Right lobe of liver (tissue), 4 donors: ENCODE measurements around the gene COMMD9.

Experiments
- POLR2A ChIP-seq: fragments of 450-650 bp; IDR thresholded peaks from one replicate; pipeline ENCODE4 v1.6.1; 2017; ENCODE audit warnings: antibody characterized with exemption, mild to moderate bottlenecking
- TF ChIP-seq, protein P1 (sequence below), 4 donors: fragments of 200-600 bp in 3 of 4; fragments of 450-650 bp in 1 of 4; IDR thresholded peaks; one replicate each; pipeline versions ENCODE4 v1.5.1 to v1.8.0; 2016 to 2022; ENCODE audit warnings: antibody characterized with exemption in 4 of 4, mild to moderate bottlenecking in 2 of 4
- donor health status: DM: no; HTN: no; CAD: no.
- donor health status: DM: no; HTN: no; CAD: no.
- donor health status: DM: no; HTN: yes; CAD: no.

DNA sequence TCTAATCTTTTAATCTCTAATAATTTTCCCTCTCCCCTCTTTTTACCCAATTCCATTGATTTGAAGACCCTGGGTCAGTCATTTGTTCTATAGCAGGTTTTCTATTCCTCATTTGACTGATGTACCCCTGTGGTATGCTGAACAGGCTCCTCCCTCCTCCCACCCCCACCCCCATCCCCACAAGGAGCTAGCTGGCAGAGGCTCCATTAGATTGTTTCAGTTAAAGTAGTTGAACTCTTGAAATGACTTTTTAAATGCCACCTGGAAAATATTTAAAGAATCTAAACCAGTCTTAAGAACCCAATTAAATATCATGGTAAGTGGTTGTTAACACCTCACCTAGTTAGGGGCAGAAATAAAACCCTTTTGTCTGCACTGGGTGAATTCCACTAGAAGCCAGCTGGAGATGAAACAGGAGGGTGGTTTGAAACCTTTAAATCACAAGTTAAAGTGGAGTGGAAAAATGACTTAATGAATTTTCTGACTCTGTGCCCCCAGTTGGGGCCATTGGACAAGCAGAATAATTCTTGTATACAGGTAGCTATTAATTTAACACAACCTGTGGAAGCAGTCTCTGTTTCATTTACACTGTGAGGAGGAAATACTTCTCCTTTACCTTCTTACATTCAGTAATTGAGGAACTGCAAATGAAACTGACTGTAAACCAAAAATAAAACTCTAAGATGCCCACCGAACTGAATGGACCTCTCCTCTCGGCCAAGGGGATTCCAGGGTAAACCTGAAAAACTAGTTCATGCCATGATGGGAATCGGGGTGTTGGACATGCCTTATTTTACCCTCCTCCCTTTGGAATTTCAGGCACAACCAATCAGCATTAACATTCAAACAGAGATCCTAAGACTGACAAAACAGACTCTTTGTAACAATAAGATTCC is 37.5 kb upstream of the COMMD9 start:
- TF ChIP-seq, protein P1, sequence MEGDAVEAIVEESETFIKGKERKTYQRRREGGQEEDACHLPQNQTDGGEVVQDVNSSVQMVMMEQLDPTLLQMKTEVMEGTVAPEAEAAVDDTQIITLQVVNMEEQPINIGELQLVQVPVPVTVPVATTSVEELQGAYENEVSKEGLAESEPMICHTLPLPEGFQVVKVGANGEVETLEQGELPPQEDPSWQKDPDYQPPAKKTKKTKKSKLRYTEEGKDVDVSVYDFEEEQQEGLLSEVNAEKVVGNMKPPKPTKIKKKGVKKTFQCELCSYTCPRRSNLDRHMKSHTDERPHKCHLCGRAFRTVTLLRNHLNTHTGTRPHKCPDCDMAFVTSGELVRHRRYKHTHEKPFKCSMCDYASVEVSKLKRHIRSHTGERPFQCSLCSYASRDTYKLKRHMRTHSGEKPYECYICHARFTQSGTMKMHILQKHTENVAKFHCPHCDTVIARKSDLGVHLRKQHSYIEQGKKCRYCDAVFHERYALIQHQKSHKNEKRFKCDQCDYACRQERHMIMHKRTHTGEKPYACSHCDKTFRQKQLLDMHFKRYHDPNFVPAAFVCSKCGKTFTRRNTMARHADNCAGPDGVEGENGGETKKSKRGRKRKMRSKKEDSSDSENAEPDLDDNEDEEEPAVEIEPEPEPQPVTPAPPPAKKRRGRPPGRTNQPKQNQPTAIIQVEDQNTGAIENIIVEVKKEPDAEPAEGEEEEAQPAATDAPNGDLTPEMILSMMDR (IDR thresholded peaks at IDR 0.05) = no peak
- TF ChIP-seq POLR2A = no peak
